ENCODE measurements around the gene SPTBN1.

DNA sequence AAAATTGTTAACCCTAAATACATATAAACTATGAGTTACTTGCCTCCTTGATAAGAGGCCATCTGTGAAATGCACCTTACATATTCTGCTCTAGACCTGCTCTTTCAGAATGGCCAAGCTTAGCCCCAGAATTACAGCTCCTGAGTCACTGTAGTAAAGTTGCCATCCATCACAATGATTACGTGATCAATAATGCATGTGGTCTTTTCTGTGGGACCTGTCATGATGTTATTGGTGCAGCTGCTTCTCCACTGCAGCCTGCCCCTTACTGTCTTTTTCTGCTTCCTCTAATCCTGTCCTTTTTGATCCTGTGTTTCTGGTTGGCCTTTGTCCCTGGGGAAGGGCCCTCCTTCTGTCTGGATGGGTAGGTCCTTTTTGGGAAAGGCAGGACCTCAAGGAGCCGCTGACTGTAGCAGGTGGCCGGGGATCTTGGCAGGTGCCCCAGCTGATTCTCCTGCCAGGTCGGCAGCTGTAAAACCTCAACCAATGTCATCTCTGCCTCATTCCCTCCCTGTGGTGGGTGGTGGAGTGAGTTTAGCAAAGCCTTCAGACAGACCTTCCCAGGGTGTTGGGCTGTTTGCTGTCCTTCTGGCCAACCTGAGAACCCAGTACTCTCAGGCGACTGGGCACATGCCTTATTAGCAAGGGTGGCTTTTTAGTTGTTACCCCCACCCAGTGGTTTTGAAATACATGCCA is 141.2 kb downstream of the SPTBN1 start:
- TF ChIP-seq CTCF (IDR thresholded peaks at IDR 0.05) (no peak), POLR2A (IDR thresholded peaks at IDR 0.05) (no peak)
